Endothelial cell of umbilical vein (primary cell): Measurements from ENCODE around the gene CHRNA5. TPM values are rescaled to one million over a fixed set of nuclear protein-coding genes. Genes with fewer than 3 reads are reported as not detected.

Experiments
- BruUV-seq: library from RNA; stranded (reverse); fragments of 400-500 nt; replicated peaks from 2 replicates; lab custom pipeline; 2021; lab: Mats Ljungman, UMichigan
- CTCF ChIA-PET: fragments of 300-600, 350-600 bp; sonication (Branson Sonifier 250); formaldehyde crosslinking; loops from one replicate; lab custom pipeline; 2021; ENCODE audit warnings: antibody characterized with exemption, inconsistent platforms; lab: Charles Lee
- POLR2A ChIA-PET: fragments of 300-600, 350-600 bp; sonication (Branson Sonifier 250); formaldehyde crosslinking; loops from one replicate; lab custom pipeline; 2021; ENCODE audit warnings: antibody characterized with exemption, inconsistent platforms; lab: Charles Lee
- DNase-seq: peaks from one replicate; pipeline ENCODE4 v3.0.0-alpha.2; 2011; ENCODE audit warnings: low read depth, low spot score
- FAIRE-seq: peaks from 2 replicates; lab custom pipeline; 2011; peaks lifted over from hg19 to GRCh38; lab: Jason Lieb, UNC
- H2AFZ ChIP-seq: 2 replicates; pipeline ENCODE4 v1.6.0; 2012; ENCODE audit warnings: low read depth, low read length, control low read depth, inconsistent platforms
- H3K27ac ChIP-seq: 2 replicates; pipeline ENCODE4 v1.5.1; 2011; ENCODE audit warnings: low read depth, mild to moderate bottlenecking, control low read depth, low read length, moderate library complexity; ENCODE audit not compliant: insufficient read depth
- H3K27me3 ChIP-seq, 2 experiments: 2 replicates each; pipeline versions ENCODE4 v1.6.0 to v1.6.1; 2011; ENCODE audit warnings: low read length in 2 of 2, mixed read lengths in 1 of 2; ENCODE audit not compliant: control insufficient read depth in 2 of 2, insufficient read depth in 2 of 2
- H3K36me3 ChIP-seq, 2 experiments: 2 replicates in 1 of 2; 3 replicates in 1 of 2; pipeline ENCODE4 v1.5.1; 2011; ENCODE audit warnings: low read length in 2 of 2, mild to moderate bottlenecking in 1 of 2, moderate library complexity in 1 of 2; ENCODE audit not compliant: control insufficient read depth in 2 of 2, insufficient read depth in 2 of 2; ENCODE audit errors: extremely low read depth in 1 of 2
- H3K4me1 ChIP-seq: 3 replicates; pipeline ENCODE4 v1.5.1; 2011; ENCODE audit warnings: mild to moderate bottlenecking, low read length; ENCODE audit not compliant: control insufficient read depth, insufficient read depth; ENCODE audit errors: extremely low read depth
- H3K4me2 ChIP-seq: 2 replicates; pipeline ENCODE4 v1.6.1; 2011; ENCODE audit warnings: low read length, control low read depth, mixed read lengths; ENCODE audit not compliant: insufficient read depth
- H3K4me3 ChIP-seq, 3 experiments: fragments of 200-600 bp in 1 of 3; sonication (generic), shearing (Covaris generic) in 1 of 3; replicated peaks in 1 of 3; 2 replicates each; pipeline ENCODE4 v1.5.1; 2011 to 2016; ENCODE audit warnings: control low read depth in 3 of 3, low read length in 3 of 3, mild to moderate bottlenecking in 2 of 3, inconsistent platforms in 1 of 3, low read depth in 1 of 3, moderate library complexity in 1 of 3; ENCODE audit not compliant: insufficient read depth in 1 of 3
- H3K79me2 ChIP-seq: 2 replicates; pipeline ENCODE4 v1.6.0; 2012; ENCODE audit warnings: low read length, inconsistent platforms; ENCODE audit not compliant: control insufficient read depth, insufficient read depth
- H3K9ac ChIP-seq: replicated peaks from 2 replicates; pipeline ENCODE3; 2011; ENCODE audit warnings: low read length, control low read depth; ENCODE audit not compliant: insufficient read depth; ENCODE audit errors: extremely low read depth
- H3K9me1 ChIP-seq: replicated peaks from 3 replicates; pipeline ENCODE4 v1.6.0; 2011; ENCODE audit warnings: mild to moderate bottlenecking, low read length; ENCODE audit not compliant: control insufficient read depth, insufficient read depth; ENCODE audit errors: extremely low read depth
- H3K9me3 ChIP-seq: replicated peaks from 2 replicates; pipeline ENCODE4 v1.5.1; 2012; ENCODE audit warnings: low read length, inconsistent platforms; ENCODE audit not compliant: control insufficient read depth, insufficient read depth
- H4K20me1 ChIP-seq: replicated peaks from 2 replicates; pipeline ENCODE3; 2011; ENCODE audit warnings: mild to moderate bottlenecking, low read length; ENCODE audit not compliant: control insufficient read depth, insufficient read depth; ENCODE audit errors: extremely low read depth
- EZH2 ChIP-seq: IDR thresholded peaks from 2 replicates; pipeline ENCODE4 v1.6.1; 2012; ENCODE audit warnings: borderline replicate concordance, low read depth, mild to moderate bottlenecking, moderate library complexity, low read length, inconsistent platforms; ENCODE audit not compliant: severe bottlenecking
- FOS ChIP-seq: IDR thresholded peaks from 2 replicates; pipeline ENCODE4 v1.6.1; 2011; ENCODE audit warnings: mild to moderate bottlenecking, low read length, moderate library complexity, borderline replicate concordance; ENCODE audit not compliant: insufficient read depth
- GATA2 ChIP-seq: IDR thresholded peaks from 2 replicates; pipeline ENCODE4 v1.7.0; 2011; ENCODE audit warnings: low read depth, mild to moderate bottlenecking, moderate library complexity, mixed read lengths, low read length; ENCODE audit not compliant: insufficient read length, insufficient read depth
- JUN ChIP-seq: IDR thresholded peaks from 2 replicates; pipeline ENCODE4 v1.6.1; 2011; ENCODE audit warnings: borderline replicate concordance, low read depth; ENCODE audit not compliant: insufficient read length, insufficient read depth
- MYC ChIP-seq: IDR thresholded peaks from one replicate; pipeline ENCODE4 v1.6.1; 2011; ENCODE audit warnings: mild to moderate bottlenecking, low read depth, low read length
- POLR2A ChIP-seq: IDR thresholded peaks from 2 replicates; pipeline ENCODE4 v1.6.1; 2012; ENCODE audit warnings: low read depth, mild to moderate bottlenecking, control low read depth, low read length
- POLR2AphosphoS5 ChIP-seq: IDR thresholded peaks from 2 replicates; pipeline ENCODE4 v1.6.1; 2012; ENCODE audit warnings: low read depth, mild to moderate bottlenecking, control low read depth, low read length, moderate library complexity; ENCODE audit not compliant: insufficient read depth
- dilution Hi-C: fragments of 300-500 bp; cut with MboI; formaldehyde crosslinking; loops from one replicate; pipeline ENCODE4 v1.15.0; 2019; ENCODE audit warnings: low sequenced_read_pairs; ENCODE audit not compliant: extremely low pct_ligation_motif_present
- intact Hi-C: fragments of 100-400 bp; cut with micrococcal nuclease; formaldehyde crosslinking; loops from one replicate; pipeline ENCODE4 v1.10.0; 2022
- polyA plus RNA-seq, 4 experiments: library from polyadenylated mRNA; depleted of rRNA in 3 of 4; stranded (reverse) in 3 of 4; unstranded in 1 of 4; fragments of >200 nt; gene quantifications; 2 replicates each; pipeline versions ENCODE4 v1.2.1 to v1.2.3, GENCODE V29; 2011 to 2012; ENCODE audit warnings: missing spikeins in 1 of 4
- total RNA-seq: library from RNA; stranded (reverse); gene quantifications from 2 replicates; pipeline ENCODE4 v1.2.3, GENCODE V29; 2021
- TF ChIP-seq, protein P1 (sequence below), 2 donors: IDR thresholded peaks; 1 replicate in 1 of 2; 2 replicates in 1 of 2; pipeline ENCODE4 v1.5.1; 2011; ENCODE audit warnings: low read length in 2 of 2, mild to moderate bottlenecking in 2 of 2, moderate library complexity in 2 of 2, control low read depth in 1 of 2, inconsistent platforms in 1 of 2, low read depth in 1 of 2; ENCODE audit not compliant: insufficient read depth in 1 of 2; ENCODE audit errors: extremely low read depth in 1 of 2
- TF ChIP-seq, protein P2 (sequence below): IDR thresholded peaks from 2 replicates; pipeline ENCODE4 v1.6.1; 2011; ENCODE audit not compliant: insufficient read depth, insufficient read length

The CHRNA5 gene
- total and polyA plus RNA-seq, 2 donors (not counting 3 experiments of a cell fraction or from before 2014, with no cell fraction given) = 6.4 to 12.7 TPM

DNA sequence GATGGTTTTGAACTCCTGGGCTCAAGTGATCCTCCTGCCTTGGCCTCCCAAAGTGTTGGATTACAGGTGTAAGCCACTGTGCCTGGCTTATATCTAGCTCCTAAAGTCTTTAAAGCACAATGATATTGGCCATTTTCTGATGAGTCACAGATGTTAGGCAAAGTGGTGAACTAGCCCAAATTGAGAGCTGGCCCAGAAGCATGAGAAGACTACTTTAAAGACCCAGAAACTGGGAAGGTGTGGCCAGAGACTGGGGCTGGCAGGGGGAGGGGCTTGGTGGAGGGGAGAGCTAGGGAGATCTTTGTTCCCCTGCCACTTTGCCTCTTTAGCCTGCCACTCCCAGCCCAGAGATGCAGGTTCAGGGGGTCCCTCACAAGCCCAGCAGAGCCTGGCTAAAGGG, 33.9 kb downstream of the CHRNA5 start:
- DNase-seq (no peak), FAIRE-seq (no peak)
- POLR2A ChIA-PET = interaction anchor here (0.7 kb wide), 1 partner anchor 946 kb away, joined by 4 read pairs; no protein-coding TSS in a partner anchor

DNA sequence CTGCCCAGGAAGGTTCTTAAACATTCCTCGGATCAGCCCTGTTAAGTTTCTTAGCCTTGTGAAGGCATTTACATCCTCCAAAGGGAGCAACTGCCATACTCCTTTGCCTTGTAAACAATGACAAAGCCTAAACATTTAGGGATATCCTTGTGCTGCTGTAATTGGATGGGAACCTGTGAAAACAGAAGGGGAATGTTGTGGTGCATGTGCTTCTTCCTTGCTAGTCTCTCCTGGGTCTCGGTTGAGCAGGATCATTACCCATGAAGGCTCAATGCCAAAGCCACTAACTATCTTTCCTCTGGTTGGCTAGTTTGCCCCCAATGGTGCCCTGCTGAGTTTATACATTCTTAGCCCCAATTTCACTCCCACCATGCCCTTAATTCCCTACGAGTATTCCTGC, 38.1 kb downstream of the CHRNA5 start:
- dilution Hi-C loops = no loop called here
- Histone ChIP-seq H4K20me1 (no peaks in the 10 kb centered on the region), H3K27me3 (no peaks in the 10 kb centered on the region), H3K79me2 (no peaks in the 10 kb centered on the region), H3K9ac (no peak overlapping the region), H3K4me3 (no peak overlapping the region), H3K36me3 (no peaks in the 10 kb centered on the region), H3K4me2 (no peak overlapping the region), H3K27ac (no peak overlapping the region), H3K9me3 (no peaks in the 10 kb centered on the region), H3K4me1 (no peaks in the 10 kb centered on the region), H2AFZ (no peak overlapping the region), H3K9me1 (no peaks in the 10 kb centered on the region)
- DNase-seq = no peak
- CTCF ChIA-PET = no interaction called here
- TF ChIP-seq JUN (no peak), GATA2 (no peak), POLR2AphosphoS5 (no peak), MYC (no peak), POLR2A (no peak), EZH2 (no peak)
- TF ChIP-seq, protein P1, sequence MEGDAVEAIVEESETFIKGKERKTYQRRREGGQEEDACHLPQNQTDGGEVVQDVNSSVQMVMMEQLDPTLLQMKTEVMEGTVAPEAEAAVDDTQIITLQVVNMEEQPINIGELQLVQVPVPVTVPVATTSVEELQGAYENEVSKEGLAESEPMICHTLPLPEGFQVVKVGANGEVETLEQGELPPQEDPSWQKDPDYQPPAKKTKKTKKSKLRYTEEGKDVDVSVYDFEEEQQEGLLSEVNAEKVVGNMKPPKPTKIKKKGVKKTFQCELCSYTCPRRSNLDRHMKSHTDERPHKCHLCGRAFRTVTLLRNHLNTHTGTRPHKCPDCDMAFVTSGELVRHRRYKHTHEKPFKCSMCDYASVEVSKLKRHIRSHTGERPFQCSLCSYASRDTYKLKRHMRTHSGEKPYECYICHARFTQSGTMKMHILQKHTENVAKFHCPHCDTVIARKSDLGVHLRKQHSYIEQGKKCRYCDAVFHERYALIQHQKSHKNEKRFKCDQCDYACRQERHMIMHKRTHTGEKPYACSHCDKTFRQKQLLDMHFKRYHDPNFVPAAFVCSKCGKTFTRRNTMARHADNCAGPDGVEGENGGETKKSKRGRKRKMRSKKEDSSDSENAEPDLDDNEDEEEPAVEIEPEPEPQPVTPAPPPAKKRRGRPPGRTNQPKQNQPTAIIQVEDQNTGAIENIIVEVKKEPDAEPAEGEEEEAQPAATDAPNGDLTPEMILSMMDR (IDR thresholded peaks at IDR 0.05; ENCODE audit: extremely low read depth in 1 of 2, insufficient read depth in 1 of 2, low read depth in 1 of 2, low read length in 2 of 2) = no peak
- TF ChIP-seq, protein P2, sequence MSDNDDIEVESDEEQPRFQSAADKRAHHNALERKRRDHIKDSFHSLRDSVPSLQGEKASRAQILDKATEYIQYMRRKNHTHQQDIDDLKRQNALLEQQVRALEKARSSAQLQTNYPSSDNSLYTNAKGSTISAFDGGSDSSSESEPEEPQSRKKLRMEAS = no peak
- intact Hi-C loops = no loop called here
- no TSS peak for BruUV-seq
- no peak for FAIRE-seq
- POLR2A ChIA-PET = interaction anchor here (0.6 kb wide), 1 partner anchor 349 kb away, joined by 10 read pairs; no protein-coding TSS in a partner anchor

More for the DNA sequence above, 33.9 kb downstream of the CHRNA5 start:
- H3K36me3 ChIP-seq = no peaks in the 10 kb centered on the region
- no peaks in the 10 kb centered on the region for H3K4me1 ChIP-seq
- H3K27ac ChIP-seq = no peak overlapping the region
- intact Hi-C loops = no loop called here
- TF ChIP-seq FOS (no peak), POLR2AphosphoS5 (no peak), MYC (no peak), POLR2A (no peak), GATA2 (no peak)
- H3K9ac ChIP-seq = no peak overlapping the region
- no peaks in the 10 kb centered on the region for H4K20me1 ChIP-seq
- H3K79me2 ChIP-seq = no peaks in the 10 kb centered on the region
- no peak overlapping the region for H3K4me3 ChIP-seq
- H3K27me3 ChIP-seq = no peaks in the 10 kb centered on the region
- no peak overlapping the region for H3K4me2 ChIP-seq
- no peaks in the 10 kb centered on the region for H3K9me3 ChIP-seq
- H2AFZ ChIP-seq = no peak overlapping the region
- CTCF ChIA-PET = no interaction called here
- no TSS peak for BruUV-seq
- H3K9me1 ChIP-seq = no peaks in the 10 kb centered on the region
- dilution Hi-C loops = no loop called here
